Dendritic cell treated with granulocyte-macrophage colony-stimulating factor and Interleukin-4, amounts not matched to agents 40 ng/mL and 50 ng/mL, for 4 days (primary cell): ENCODE data around the gene GRHL1.

Experiments
- H3K27ac Mint-ChIP-seq: one replicate; pipeline ENCODE4 v1.8.0; 2022; ENCODE audit warnings: mild to moderate bottlenecking, mixed read lengths
- H3K27me3 Mint-ChIP-seq: one replicate; pipeline ENCODE4 v1.8.0; 2022; ENCODE audit warnings: mild to moderate bottlenecking, mixed read lengths
- H3K36me3 Mint-ChIP-seq: one replicate; pipeline ENCODE4 v1.8.0; 2022; ENCODE audit warnings: low read depth, mixed read lengths
- H3K4me1 Mint-ChIP-seq: one replicate; pipeline ENCODE4 v1.8.0; 2022; ENCODE audit warnings: low read depth, mixed read lengths
- H3K4me3 Mint-ChIP-seq: one replicate; pipeline ENCODE4 v1.8.0; 2022; ENCODE audit warnings: mild to moderate bottlenecking, moderate library complexity, mixed read lengths
- H3K9me3 Mint-ChIP-seq: one replicate; pipeline ENCODE4 v1.8.0; 2022; ENCODE audit warnings: mixed read lengths
- intact Hi-C: fragments of 100-400 bp; cut with micrococcal nuclease; formaldehyde crosslinking; loops from one replicate; pipeline ENCODE4 v1.15.0; 2022

The GRHL1 gene

GRCh38 chr2:9985531-9986328 lies 34.2 kb downstream of the GRHL1 start:
- Mint-ChIP-seq H3K9me3 (no peaks in the 10 kb centered on the region), H3K27me3 (peaks cover 1% of the 10 kb centered on the region), H3K4me3 (no peak overlapping the region), H3K36me3 (no peaks in the 10 kb centered on the region), H3K4me1 (peaks cover 43% of the 10 kb centered on the region), H3K27ac (peak overlapping the region; percentile 55)
- intact Hi-C loops, result no loop called here

GRCh38 chr2:9988320-9988719 lies 36.8 kb downstream of the GRHL1 start:
- H3K4me1 Mint-ChIP-seq, result peaks cover 61% of the 10 kb centered on the region
- intact Hi-C loops, result no loop called here
- peak overlapping the region; percentile 40 for H3K27ac Mint-ChIP-seq
- H3K4me3 Mint-ChIP-seq, result no peak overlapping the region
- H3K27me3 Mint-ChIP-seq, result no peaks in the 10 kb centered on the region
- H3K36me3 Mint-ChIP-seq, result no peaks in the 10 kb centered on the region
- no peaks in the 10 kb centered on the region for H3K9me3 Mint-ChIP-seq

GRCh38 chr2:9990736-9991135 lies 39.2 kb downstream of the GRHL1 start:
- H3K4me1 Mint-ChIP-seq, result peaks cover 51% of the 10 kb centered on the region
- no peaks in the 10 kb centered on the region for H3K9me3 Mint-ChIP-seq

GRCh38 chr2:9991221-9991620 lies 39.7 kb downstream of the GRHL1 start:
- Mint-ChIP-seq H3K27me3 (peaks cover 2% of the 10 kb centered on the region), H3K4me1 (peaks cover 55% of the 10 kb centered on the region), H3K36me3 (no peaks in the 10 kb centered on the region), H3K9me3 (no peaks in the 10 kb centered on the region), H3K4me3 (no peak overlapping the region), H3K27ac (peak overlapping the region; percentile 86)
- intact Hi-C loops, result loop anchor here (2.0 kb wide), 2 partner anchors 44 to 52 kb away; partner anchors contain the start of gene KLF11

More at GRCh38 chr2:9990736-9991135, 39.2 kb downstream of the GRHL1 start:
- intact Hi-C loops, result loop anchor here (2.0 kb wide), 2 partner anchors 44 to 52 kb away; partner anchors contain the start of gene KLF11
- Mint-ChIP-seq H3K27ac (peak overlapping the region; percentile 86), H3K36me3 (no peaks in the 10 kb centered on the region), H3K27me3 (no peaks in the 10 kb centered on the region), H3K4me3 (no peak overlapping the region)

GRCh38 chr2:9991829-9992273 lies 40.4 kb downstream of the GRHL1 start:
- H3K36me3 Mint-ChIP-seq, result no peaks in the 10 kb centered on the region
- H3K9me3 Mint-ChIP-seq, result no peaks in the 10 kb centered on the region
- peaks cover 2% of the 10 kb centered on the region for H3K27me3 Mint-ChIP-seq
- H3K27ac Mint-ChIP-seq, result peak overlapping the region; percentile 86
- H3K4me3 Mint-ChIP-seq, result no peak overlapping the region
- H3K4me1 Mint-ChIP-seq, result peaks cover 57% of the 10 kb centered on the region
- intact Hi-C loops, result loop anchor here (2.0 kb wide), 2 partner anchors 43 to 51 kb away; partner anchors contain the start of gene KLF11

GRCh38 chr2:9992427-9993187 lies 41.1 kb downstream of the GRHL1 start:
- H3K4me1 Mint-ChIP-seq, result peaks cover 53% of the 10 kb centered on the region
- no peaks in the 10 kb centered on the region for H3K36me3 Mint-ChIP-seq
- peak overlapping the region; percentile 86 for H3K27ac Mint-ChIP-seq
- H3K27me3 Mint-ChIP-seq, result peaks cover 2% of the 10 kb centered on the region
- H3K9me3 Mint-ChIP-seq, result no peaks in the 10 kb centered on the region
- no peak overlapping the region for H3K4me3 Mint-ChIP-seq
- intact Hi-C loops, result no loop called here

GRCh38 chr2:9993488-9994165 lies 42.1 kb downstream of the GRHL1 start:
- no peak overlapping the region for H3K27ac Mint-ChIP-seq
- no peak overlapping the region for H3K4me3 Mint-ChIP-seq
- H3K4me1 Mint-ChIP-seq, result peaks cover 48% of the 10 kb centered on the region
- no peaks in the 10 kb centered on the region for H3K9me3 Mint-ChIP-seq
- intact Hi-C loops, result no loop called here
- H3K27me3 Mint-ChIP-seq, result peaks cover 4% of the 10 kb centered on the region
- H3K36me3 Mint-ChIP-seq, result no peaks in the 10 kb centered on the region

- H3K4me1 Mint-ChIP-seq, result peaks cover 43% of the 10 kb centered on the region
- no peak overlapping the region for H3K4me3 Mint-ChIP-seq
- H3K9me3 Mint-ChIP-seq, result no peaks in the 10 kb centered on the region
- peaks cover 7% of the 10 kb centered on the region for H3K27me3 Mint-ChIP-seq
- intact Hi-C loops, result no loop called here
- no peaks in the 10 kb centered on the region for H3K36me3 Mint-ChIP-seq
- peak overlapping the region; percentile 32 for H3K27ac Mint-ChIP-seq
Observed at GRCh38 chr2:9994462-9994861, 43.0 kb downstream of the GRHL1 start.

- Mint-ChIP-seq H3K27me3 (peaks cover 8% of the 10 kb centered on the region), H3K9me3 (no peaks in the 10 kb centered on the region), H3K4me1 (peaks cover 37% of the 10 kb centered on the region), H3K4me3 (no peak overlapping the region), H3K36me3 (no peaks in the 10 kb centered on the region), H3K27ac (peak overlapping the region; percentile 32)
- intact Hi-C loops, result no loop called here
Observed at GRCh38 chr2:9995059-9995458, 43.6 kb downstream of the GRHL1 start.

GRCh38 chr2:9996321-9996720 lies 44.8 kb downstream of the GRHL1 start:
- no peak overlapping the region for H3K27ac Mint-ChIP-seq

GRCh38 chr2:9997936-9998335 lies 46.4 kb downstream of the GRHL1 start:
- no peak overlapping the region for H3K4me3 Mint-ChIP-seq
- intact Hi-C loops, result no loop called here
- peaks cover 11% of the 10 kb centered on the region for H3K27me3 Mint-ChIP-seq
- H3K4me1 Mint-ChIP-seq, result peaks cover 18% of the 10 kb centered on the region
- H3K9me3 Mint-ChIP-seq, result no peaks in the 10 kb centered on the region
- no peaks in the 10 kb centered on the region for H3K36me3 Mint-ChIP-seq
- H3K27ac Mint-ChIP-seq, result no peak overlapping the region

More at GRCh38 chr2:9996321-9996720, 44.8 kb downstream of the GRHL1 start:
- Mint-ChIP-seq H3K9me3 (no peaks in the 10 kb centered on the region), H3K4me1 (peaks cover 27% of the 10 kb centered on the region), H3K36me3 (no peaks in the 10 kb centered on the region), H3K4me3 (no peak overlapping the region), H3K27me3 (peaks cover 11% of the 10 kb centered on the region)
- intact Hi-C loops, result no loop called here

GRCh38 chr2:9998916-9999654 lies 47.6 kb downstream of the GRHL1 start:
- H3K4me1 Mint-ChIP-seq, result peaks cover 19% of the 10 kb centered on the region
- H3K27ac Mint-ChIP-seq, result peak overlapping the region; percentile 22
- peaks cover 13% of the 10 kb centered on the region for H3K27me3 Mint-ChIP-seq
- H3K9me3 Mint-ChIP-seq, result no peaks in the 10 kb centered on the region
- intact Hi-C loops, result no loop called here
- no peaks in the 10 kb centered on the region for H3K36me3 Mint-ChIP-seq
- no peak overlapping the region for H3K4me3 Mint-ChIP-seq

- Mint-ChIP-seq H3K4me3 (no peak overlapping the region), H3K9me3 (no peaks in the 10 kb centered on the region), H3K27me3 (peaks cover 19% of the 10 kb centered on the region), H3K4me1 (peaks cover 17% of the 10 kb centered on the region), H3K36me3 (no peaks in the 10 kb centered on the region), H3K27ac (no peak overlapping the region)
- intact Hi-C loops, result no loop called here
Observed at GRCh38 chr2:9999693-10000092, 48.2 kb downstream of the GRHL1 start.
